GM18498 (cell line): ENCODE measurements around the gene PADI2.
"Not testable (repeated sequence)": the region's sequence is repeated elsewhere in the genome, so short reads cannot be mapped to it uniquely, and the experiment has no call there.

Source experiments
- ATAC-seq: cut with Tn5 transposase; IDR thresholded peaks from one replicate; pipeline ENCODE4 v1.9.1; 2021; ENCODE audit warnings: mild to moderate bottlenecking, moderate library complexity; ENCODE audit not compliant: unreplicated experiment

The PADI2 gene

DNA sequence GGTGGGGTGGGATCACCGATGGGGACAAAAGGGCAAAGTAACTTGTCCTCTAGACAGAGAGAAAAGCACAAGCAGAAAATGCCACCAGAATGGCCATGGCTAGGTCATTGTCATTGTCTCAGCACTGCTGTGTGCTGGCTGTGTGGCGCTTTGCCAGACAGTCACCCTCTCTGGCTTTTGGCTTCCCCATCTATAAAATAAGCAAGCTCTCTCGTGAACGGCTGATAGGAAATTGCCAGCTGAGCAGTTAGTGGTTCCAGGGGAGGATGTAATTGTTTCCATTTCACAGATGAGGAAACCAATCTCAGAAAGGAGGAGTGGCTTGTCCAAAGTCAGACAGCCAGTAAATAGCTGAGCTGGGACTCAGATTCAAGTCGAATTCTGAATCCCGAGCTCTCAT, 32.5 kb downstream of the PADI2 start:
- ATAC-seq = no peak

DNA sequence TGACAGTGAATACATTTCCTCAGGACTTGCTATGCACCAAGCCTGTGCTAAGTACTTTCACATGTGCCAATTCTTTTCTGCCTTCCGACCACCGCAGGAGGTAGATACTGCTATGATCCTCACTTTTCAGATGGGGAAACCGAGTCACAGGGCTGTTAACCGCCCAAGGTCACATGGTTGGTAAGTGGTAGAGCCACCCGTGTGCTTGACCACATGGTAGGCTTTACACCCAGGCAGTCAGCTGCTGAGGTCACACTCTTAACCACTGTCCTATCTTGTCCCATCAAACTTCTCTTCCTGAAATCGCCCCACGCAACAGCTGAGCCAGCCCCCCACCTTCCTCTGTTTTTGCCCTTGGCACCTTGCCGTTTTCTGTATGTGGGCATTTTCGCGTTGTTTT, 34.5 kb downstream of the PADI2 start:
- ATAC-seq = no peak

DNA sequence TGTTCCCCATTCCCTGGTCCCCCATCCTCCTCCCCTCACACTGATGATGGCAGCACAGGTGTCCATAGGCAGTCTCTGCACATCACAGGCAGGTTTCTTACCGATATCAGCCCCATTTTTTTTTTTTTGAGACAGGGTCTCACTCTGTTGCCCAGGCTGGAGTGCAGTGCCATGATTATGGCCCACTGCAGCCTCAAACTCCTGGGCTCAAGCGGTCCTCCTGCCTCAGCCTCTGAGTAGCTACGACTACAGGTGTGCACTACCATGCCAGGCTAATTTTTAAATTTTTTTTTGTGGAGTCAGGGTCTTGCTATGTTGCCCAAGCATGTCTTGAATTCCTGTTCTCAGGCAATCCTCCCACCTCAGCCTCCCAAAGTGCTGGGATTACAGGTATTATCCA, 36.5 kb downstream of the PADI2 start:
- no peak for ATAC-seq

DNA sequence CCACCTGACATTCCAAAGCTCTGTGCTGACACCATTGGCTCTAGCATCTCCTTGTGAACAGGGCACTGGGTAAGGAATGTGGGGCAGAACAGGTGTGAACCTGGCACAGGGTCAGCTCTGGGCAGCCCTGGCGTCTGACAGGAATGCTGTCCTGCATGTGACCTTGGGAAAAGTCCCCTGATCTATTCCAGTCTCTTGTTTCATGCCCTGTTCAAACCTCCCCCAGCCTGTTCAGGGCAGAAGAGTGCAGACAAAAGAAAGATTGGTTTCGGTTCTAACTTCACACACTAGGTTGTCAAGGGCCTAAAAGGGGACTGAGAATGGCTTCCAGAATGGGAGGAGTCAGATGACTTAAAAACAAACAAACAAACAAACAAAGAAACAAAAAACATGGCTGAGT, 37.8 kb downstream of the PADI2 start:
- ATAC-seq = no peak

DNA sequence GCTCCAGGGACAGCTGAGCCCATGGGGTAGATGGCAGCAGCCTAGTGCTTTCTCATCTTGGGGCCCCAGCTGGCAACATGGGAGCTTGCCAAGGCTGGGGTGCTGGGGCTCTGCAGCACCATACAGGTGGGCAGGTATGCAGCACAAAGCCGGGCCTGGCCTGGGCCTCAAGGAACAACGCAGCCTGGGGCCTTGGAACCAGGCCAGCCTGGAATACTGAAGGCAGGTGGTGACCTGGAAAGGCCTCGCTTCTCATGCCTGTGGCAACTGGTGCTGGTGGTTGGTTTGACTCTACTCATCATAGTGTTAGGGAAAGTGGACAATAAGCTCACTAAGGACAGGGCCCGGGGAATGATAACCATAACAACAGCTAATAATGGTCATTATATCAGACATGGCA, 38.4 kb downstream of the PADI2 start:
- ATAC-seq = no peak

DNA sequence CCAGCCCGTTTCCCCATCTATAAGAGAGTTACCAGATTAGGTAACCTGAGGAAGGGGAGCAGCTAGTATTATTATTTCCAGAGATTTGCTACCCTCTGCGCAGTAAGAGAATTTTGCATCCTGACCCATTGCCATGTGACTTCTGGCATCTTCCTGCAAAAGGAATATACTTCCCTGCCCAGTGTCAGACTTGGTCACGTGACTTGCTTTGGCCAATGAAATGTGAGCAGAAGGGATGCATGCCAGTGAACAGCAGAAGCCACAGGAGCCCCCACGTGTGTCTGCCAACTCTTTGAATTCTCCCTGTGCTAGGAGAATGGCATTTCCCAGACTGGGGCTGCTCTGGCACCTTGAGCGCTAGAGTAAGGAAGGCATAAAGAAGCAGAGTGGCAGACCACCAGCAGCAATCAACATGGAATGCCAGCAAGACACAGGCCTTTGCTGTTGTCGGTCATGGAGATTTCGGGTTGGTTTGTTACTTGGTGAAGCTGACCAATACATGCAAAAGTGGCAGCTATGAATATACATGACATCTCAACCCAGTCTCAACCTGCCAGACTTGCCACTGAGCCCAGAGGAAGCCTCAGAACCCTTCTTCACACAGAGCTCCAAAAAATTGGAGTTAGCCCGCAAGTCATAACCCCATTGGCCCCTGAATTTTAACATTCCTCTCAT, 39.0 kb downstream of the PADI2 start:
- ATAC-seq = no peak

DNA sequence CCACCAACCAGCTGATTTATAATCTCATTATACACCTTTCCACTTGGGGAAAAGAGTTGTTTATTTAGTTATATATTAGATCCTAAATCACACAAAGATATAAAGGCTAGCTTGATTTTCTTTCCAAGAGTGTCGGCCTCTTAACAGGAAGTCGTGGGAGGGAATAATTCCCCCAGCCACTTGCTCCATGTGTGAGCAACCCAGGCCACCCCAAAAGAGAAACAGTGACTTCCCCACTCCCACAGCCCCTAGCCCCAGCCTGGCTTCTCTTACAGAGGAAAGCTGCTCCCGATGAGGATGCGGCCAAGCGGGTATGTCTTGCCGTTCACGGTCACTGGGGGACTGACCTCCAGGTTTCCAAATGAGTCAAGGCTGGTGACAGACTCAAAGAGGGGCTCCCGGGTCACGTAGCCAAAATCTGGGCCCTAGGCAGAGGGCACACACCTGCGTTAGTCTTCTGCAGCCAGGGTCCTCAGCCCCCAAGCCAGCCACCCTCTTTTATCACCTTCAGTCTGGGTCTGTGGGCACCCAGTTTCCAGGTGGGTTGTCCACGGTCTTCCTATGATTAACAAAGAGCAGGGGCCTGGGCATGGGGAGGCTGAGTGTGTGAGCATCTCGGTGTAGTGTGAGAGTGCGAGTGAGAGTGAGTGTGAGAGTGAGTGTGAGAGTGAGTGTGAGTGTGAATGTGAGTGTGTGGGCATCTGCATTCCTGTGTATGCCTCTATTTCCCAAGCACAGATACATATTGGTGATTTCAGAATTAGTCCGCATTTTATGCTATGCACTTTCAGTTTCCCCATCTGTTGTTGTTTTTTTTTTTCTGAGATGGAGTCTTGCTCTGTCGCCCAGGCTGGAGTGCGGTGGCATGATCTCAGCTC, 40.0 kb downstream of the PADI2 start:
- no peak for ATAC-seq

DNA sequence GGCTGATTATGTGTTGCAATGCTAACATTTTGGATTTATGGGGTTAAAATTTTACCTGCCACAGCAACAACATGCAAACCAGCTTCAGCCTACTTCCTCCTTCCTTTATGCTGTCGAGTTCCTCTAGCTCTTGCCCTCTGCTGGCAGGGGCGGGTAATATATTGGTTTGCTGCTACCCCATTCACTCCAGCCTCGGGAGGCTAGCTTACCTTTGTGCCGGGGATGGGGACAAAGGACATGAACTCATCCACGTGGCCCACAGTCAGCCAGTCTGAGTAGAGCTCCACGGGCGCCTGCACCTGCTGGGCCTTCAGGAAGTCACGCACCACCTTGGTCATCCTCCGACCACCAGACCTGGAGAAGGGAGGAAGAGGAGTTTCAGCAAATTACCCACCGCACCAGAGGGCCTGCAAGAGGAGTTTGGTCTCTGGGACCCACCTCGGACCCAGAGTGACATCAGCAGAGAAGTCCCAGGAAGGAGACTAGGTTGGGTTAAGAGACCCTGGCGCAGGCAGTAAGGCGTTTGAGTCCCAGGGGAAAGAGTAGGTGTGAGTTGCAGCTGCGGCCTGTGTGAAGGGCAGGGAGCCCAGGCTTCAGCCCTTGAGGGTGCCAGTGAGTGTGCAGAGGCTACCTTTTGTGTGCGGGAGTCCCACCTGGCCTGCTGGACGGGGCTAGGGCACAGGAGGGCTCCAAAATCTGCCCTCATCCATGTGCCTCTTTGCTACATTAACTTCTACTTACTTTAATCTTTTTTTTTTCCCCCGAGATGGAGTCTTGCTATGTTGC, 43.6 kb downstream of the PADI2 start:
- no peak for ATAC-seq

DNA sequence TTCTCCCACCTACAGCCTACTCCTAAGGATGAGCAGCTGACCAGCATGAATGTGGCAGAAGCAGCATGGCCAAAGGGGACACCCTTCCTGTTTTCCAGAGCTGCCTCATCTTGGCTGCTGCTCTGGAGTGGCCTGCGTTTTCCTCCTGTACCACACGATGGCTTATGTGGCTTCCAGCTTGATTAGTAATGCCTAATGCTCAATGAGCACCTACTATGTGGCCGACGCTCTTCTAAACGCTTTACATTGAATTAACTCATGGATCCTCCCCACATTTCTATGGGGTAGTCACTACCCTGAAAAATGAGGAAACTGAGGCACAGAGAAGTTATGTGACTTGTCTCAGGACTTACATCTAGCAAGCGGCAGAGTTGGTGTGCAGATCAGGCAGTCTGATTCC, 47.5 kb downstream of the PADI2 start:
- ATAC-seq = no peak

DNA sequence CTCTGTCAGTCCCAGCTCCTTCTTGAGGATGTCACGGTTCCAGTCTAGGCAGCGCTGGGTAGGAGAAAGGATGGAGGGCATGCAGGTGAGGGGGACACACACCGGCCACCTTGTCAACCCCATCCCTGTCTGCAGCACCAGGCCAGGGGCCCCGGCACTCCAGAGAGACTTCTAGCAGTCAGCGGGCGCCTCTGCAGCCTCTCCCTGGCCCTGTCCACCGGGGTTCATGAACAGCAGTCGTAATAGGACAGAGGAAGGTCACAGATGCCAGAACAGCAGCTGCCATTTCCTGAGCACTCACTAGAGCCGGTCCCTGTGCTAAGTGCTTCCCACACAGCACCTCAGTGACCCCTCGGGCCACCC, 49.1 kb downstream of the PADI2 start:
- no peak for ATAC-seq

DNA sequence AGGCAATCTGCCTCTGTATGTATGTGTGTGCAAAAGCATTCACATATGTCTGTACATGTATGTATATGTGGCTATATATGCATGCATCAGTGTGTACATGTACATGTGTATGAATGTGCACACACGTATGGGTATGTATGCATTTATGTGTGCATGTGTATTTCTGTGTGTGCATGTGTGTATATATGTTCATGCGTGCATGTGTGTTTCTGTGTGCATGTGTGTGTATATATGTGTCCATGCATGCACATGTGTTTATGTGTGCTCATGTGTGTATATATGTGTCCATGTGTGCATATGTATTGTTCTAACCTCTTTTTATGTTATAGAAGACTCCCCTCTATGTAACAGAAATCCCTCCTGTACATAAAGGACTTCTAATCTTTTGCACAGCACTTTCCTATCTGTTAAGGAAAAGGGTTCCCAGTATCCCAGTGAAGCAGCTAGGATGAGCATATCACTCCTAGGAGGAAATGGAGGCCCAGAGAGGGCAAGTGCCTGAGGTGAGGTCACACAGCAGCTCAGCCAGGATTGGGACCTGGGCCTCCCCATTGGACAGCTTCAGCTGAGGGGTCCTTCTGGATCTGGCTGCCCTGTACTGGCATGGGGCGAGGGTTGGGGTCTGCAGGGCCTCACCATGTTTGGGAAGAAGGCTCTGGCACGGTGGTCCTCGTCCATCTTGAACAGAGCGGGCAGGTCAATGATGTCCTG, 49.6 kb downstream of the PADI2 start:
- ATAC-seq = no peak

DNA sequence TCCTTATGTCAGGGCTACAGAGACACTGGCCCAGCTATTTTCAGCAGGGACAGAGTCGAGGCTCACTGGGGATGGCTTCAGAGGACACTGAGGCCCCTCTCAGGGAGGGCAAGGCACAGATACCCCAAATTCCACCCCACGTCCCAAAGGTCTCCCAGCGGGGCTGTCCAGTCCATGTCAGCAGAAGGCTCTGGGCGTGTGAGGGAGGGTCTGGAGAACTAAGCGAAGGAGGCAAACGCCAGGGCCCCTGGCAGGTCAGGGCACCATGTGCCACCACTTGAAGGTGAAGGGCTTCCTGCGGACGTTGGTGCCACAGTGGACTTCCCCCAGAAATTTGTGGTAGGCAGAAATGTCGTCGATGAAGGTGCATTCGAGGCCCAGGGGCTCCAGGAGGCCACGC, 50.5 kb downstream of the PADI2 start:
- ATAC-seq = no peak

DNA sequence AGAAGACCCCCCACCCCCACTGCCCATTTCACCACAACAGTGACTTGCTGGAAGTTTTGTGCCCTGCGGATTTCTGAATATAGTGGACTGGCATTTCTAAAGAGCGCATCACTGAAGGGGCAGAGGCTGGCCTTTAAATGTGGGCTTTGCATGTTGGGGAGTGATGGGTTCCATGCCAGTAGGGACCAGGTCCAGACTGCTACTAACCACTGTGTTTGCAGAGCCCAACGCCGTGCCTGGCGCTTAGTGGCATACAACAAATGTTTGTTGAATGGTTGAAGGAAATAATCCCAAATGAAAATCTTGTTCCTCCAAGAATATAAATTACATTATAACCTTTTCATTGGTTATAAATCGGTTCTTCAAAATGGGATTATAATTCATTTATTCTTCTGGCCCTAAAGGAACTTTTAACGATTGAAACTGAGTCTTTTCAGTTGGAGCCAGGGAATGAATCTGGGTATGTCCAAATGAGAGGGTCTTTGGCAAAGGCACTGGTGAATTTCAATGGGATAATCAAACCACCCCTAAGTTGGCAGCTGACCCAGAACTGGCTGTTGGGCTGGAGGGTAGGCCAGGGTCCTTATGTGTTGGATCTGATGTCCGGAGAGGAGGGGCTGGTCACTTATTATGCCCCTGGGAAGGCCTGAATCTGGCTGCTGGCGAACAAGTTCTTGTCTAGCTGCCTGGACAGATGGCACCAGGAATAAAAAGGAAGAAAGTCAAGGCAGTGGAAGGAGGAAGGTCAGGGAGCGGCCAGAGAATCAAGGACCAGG, 51.6 kb downstream of the PADI2 start:
- ATAC-seq = no peak

DNA sequence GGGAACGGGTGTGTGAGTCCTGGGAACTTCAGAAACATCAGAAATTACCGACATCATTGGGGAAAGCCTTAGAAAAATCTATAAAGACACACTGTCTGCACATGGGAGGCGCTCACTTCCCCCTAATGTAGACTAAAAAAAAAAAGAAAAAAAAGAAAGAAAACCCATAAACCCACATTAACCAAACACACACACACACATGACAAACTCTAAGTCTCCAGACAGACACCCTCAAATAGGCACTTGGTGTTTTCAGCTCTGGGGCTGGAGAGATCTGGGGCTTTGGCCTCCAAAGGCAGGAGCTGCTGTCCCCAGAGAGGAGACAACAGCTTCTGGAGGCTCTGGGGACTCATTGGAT, 52.2 kb downstream of the PADI2 start:
- ATAC-seq = no peak

DNA sequence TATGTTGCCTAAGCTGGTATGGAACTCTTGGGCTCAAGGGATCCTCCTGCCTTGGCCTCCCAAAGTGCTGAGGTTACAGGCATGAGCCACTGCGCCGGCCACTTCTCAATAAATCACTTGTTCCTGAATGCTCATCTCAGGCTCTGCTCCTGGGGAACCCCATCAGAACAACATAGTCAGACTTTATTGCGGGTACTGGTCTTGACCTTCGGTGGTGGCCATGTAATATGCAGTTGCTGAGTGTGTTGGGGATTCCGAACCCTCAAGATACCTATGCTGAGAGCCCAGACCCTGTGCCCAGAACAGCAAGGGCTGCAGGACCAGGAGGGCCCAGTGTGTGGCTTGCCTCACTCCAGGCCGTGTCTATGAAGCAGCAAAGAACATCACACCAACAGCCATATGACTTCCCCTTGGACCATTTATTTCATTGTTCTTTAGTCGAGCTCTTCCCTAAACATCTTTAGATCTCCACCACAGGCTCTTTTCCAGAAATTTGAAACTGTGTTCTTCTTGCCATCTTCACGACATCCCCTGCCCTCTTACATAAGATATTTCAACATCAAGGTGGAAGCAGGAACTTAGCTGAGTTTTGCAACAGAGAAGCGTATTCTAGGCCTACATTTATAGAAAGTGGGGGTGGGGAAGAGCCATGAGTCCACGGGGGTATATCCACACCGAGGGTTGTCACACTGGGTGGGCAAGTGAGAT, 52.7 kb downstream of the PADI2 start:
- ATAC-seq = no peak

DNA sequence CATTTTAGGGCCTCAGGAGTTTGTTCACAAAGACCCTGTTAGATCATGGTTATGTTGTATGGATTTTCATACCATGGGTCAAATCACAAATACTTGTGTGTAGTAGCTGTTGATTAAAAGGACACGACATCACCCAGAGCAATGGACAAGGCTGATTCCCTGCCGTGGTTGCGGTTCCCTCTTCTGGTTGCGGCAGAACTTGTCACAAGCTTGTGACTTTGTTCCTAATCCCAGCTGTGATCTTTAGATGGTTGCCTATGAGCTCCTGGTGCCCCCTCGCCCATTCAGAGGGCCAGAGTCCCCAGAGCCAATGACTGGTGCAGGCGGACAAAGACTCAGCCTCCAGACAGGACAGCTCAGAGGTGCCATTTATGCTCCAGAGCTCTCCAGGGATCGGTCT, 53.6 kb downstream of the PADI2 start:
- ATAC-seq = no peak

DNA sequence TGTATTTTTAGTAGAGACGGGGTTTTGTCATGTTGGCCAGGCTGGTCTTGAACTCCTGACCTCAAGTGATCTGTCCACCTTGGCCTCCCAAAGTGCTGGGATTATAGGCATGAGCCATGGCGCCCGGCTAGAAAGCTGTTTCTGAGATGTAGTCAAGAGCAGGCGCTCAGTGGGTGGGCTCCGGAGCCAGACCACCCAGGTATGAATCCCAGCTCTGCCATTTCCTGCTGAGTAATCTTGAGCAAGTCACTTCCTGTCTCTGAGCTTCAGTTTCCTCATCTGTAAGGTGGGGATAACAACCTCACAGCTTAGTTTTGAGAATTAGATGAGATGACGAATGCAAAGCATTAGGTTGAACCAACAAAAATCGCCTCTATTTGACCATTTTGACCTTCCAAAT, 56.5 kb downstream of the PADI2 start:
- ATAC-seq = not testable (repeated sequence)

DNA sequence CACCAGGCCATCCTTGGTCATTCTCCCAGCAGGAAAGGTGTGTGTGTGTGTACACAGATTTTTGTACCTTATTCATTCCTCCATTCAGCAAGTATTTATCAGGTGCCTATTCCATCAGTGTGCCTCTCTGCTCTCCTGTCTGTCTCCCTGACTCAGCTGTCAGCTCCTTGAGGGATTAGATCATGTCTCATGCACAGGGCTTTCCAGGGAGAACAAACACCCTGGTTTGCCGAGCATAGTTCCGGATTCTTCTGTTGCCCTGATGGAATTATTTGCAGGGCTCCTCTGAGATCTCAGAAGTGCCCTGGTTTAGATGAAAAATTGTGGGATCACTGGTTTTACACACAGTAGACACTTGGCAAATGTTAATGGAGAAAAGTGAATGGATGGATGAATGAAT, 57.4 kb downstream of the PADI2 start:
- ATAC-seq = no peak

DNA sequence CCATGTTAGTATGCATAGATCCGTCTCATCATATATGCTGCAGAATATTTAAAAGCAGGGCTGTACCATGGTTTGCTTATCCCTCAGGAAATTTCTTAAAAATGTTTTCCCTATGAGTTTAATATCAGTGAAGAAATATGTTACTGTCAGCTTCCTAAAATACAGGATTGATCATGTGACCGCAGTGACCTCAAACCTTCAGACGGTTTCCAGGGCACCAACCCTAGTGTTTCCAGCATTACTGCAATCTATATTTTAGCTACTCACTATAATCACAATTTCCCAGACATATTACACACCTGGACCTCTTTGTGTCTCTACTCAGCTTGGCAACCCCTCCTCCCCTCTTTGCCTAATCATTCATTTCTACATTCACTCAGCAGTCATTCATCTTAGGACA, 57.8 kb downstream of the PADI2 start:
- ATAC-seq = no peak

DNA sequence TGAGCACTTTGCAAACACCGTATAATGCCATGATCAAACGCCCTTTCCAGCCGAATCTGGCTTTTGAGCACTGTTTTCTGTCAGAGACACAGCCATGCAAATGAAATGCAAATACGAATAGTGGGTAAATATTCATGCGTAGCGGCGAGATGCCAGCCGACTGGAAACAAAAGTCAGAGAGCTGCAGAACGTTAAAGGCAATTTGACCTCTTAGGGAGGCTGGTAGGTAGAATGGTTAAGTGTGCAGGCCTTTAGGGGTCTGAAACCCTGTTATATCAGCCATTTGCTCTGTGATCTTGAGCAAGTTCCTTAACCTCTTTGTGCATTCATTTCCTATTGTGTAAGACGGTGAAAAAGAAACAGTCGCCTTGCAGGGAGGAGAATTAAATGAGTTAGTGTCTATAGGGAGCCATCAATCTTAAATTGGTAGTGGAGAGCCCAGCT, 58.9 kb downstream of the PADI2 start:
- ATAC-seq = no peak
